HS-5 (cell line): Measurements from ENCODE around the gene HCN4.
"Not testable (repeated sequence)": the region's sequence is repeated elsewhere in the genome, so short reads cannot be mapped to it uniquely, and the experiment has no call there.

Source experiments
- DNase-seq: peaks from one replicate; pipeline ENCODE4 v3.0.0-alpha.2; 2012; ENCODE audit warnings: low read depth

HCN4 gene

GRCh38 chr15:73325191-73325861 lies 43.4 kb downstream of the HCN4 start:
- DNase-seq: no peak

GRCh38 chr15:73324496-73325170 lies 44.1 kb downstream of the HCN4 start:
- no peak for DNase-seq

GRCh38 chr15:73323956-73324355 lies 44.8 kb downstream of the HCN4 start:
- no peak for DNase-seq

- no peak for DNase-seq
Observed at GRCh38 chr15:73323374-73323955, 45.3 kb downstream of the HCN4 start.

GRCh38 chr15:73322665-73323373 lies 45.9 kb downstream of the HCN4 start:
- DNase-seq: no peak

- DNase-seq: no peak
Observed at GRCh38 chr15:73321496-73322450, 47.0 kb downstream of the HCN4 start.

- DNase-seq: no peak
Observed at GRCh38 chr15:73320619-73321180, 48.1 kb downstream of the HCN4 start.

GRCh38 chr15:73319460-73320245 lies 49.1 kb downstream of the HCN4 start:
- DNase-seq: no peak

- DNase-seq: no peak
Observed at GRCh38 chr15:73318463-73319351, 50.1 kb downstream of the HCN4 start.

- no peak for DNase-seq
Observed at GRCh38 chr15:73317651-73318462, 50.9 kb downstream of the HCN4 start.

- peak; percentile 6 for DNase-seq
Observed at GRCh38 chr15:73313861-73314260, 54.9 kb downstream of the HCN4 start.

GRCh38 chr15:73308305-73308704 lies 60.5 kb downstream of the HCN4 start:
- DNase-seq: no peak

- DNase-seq: no peak
Observed at GRCh38 chr15:73305331-73306211, 63.2 kb downstream of the HCN4 start.

- DNase-seq: no peak
Observed at GRCh38 chr15:73303636-73304035, 65.1 kb downstream of the HCN4 start.

- not testable (repeated sequence) for DNase-seq
Observed at GRCh38 chr15:73300286-73300685, 68.5 kb downstream of the HCN4 start.

GRCh38 chr15:73298522-73299245 lies 70.1 kb downstream of the HCN4 start:
- no peak for DNase-seq
